ENCODE measurements around the gene SMPD4.
"Not testable (repeated sequence)": the region's sequence is repeated elsewhere in the genome, so short reads cannot be mapped to it uniquely, and the experiment has no call there.

DNA sequence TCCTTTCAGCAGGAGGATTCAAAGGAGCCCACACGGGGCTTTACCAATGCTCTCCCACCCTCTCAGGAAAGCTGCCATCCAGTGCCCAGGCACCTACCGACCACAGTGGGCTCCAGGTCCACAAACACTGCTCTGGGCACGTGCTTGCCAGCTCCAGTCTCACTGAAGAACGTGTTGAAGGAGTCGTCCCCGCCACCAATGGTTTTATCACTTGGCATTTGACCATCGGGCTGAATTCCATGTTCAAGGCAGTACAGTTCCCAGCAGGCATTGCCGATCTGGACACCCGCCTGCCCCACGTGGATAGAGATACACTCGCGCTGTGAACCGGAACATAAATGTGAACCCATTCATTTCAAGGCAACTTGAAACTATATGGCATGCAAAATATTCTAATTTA is 14.7 kb upstream of the SMPD4 start:
- not testable (repeated sequence) for TF ChIP-seq CTCF (IDR thresholded peaks at IDR 0.05; ENCODE audit: insufficient read depth, low read depth, low read length); EZH2 (IDR thresholded peaks at IDR 0.05; ENCODE audit: insufficient read depth, low read length)
